ENCODE results near the gene RTN3.
A peak's percentile ranks its signal among the peaks of the same experiment; 100 is the strongest.
"Not testable (repeated sequence)": the region's sequence is repeated elsewhere in the genome, so short reads cannot be mapped to it uniquely, and the experiment has no call there.

RTN3 gene

DNA sequence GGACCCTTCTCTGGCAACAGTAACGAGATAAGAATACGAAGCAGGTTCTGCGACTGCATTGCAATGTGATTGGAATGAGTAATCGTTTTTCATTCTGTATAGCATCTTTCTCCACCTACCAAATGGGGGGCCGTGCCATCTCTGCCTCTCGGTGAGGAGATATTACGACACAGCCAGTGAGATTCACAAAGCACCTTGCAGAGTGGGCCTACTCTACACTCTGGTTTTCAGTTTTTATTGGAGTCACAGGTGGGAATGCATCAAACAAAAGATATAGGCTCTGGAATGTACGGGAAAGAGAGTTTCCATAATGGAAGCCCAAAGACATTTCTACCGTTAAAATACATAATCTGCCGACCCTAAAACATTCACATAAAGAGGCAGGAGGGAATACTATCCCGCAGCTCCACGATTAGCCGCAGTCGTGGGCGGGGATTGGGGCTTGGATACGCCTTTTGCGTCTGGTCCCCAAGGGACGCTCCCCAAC lies 423 bp upstream of the RTN3 start:
- POLR2A ChIA-PET, result interaction anchor here (1.3 kb wide), 1 partner anchor 10 kb away, joined by 5 read pairs; the partner anchor contains the start of gene ATL3
- TF ChIP-seq, protein P1, sequence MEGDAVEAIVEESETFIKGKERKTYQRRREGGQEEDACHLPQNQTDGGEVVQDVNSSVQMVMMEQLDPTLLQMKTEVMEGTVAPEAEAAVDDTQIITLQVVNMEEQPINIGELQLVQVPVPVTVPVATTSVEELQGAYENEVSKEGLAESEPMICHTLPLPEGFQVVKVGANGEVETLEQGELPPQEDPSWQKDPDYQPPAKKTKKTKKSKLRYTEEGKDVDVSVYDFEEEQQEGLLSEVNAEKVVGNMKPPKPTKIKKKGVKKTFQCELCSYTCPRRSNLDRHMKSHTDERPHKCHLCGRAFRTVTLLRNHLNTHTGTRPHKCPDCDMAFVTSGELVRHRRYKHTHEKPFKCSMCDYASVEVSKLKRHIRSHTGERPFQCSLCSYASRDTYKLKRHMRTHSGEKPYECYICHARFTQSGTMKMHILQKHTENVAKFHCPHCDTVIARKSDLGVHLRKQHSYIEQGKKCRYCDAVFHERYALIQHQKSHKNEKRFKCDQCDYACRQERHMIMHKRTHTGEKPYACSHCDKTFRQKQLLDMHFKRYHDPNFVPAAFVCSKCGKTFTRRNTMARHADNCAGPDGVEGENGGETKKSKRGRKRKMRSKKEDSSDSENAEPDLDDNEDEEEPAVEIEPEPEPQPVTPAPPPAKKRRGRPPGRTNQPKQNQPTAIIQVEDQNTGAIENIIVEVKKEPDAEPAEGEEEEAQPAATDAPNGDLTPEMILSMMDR (IDR thresholded peaks at IDR 0.05; ENCODE audit: control extremely low read depth, extremely low read depth, low read depth, missing control alignments), result no peak
- no peak for DNase-seq (ENCODE audit: extremely low spot score)
- CTCF ChIA-PET, result interaction anchor here (0.8 to 3.5 kb wide), 12 partner anchors 8 to 775 kb away, joined by 3 to 17 read pairs (median 5); partner anchors contain the start of gene ATL3

DNA sequence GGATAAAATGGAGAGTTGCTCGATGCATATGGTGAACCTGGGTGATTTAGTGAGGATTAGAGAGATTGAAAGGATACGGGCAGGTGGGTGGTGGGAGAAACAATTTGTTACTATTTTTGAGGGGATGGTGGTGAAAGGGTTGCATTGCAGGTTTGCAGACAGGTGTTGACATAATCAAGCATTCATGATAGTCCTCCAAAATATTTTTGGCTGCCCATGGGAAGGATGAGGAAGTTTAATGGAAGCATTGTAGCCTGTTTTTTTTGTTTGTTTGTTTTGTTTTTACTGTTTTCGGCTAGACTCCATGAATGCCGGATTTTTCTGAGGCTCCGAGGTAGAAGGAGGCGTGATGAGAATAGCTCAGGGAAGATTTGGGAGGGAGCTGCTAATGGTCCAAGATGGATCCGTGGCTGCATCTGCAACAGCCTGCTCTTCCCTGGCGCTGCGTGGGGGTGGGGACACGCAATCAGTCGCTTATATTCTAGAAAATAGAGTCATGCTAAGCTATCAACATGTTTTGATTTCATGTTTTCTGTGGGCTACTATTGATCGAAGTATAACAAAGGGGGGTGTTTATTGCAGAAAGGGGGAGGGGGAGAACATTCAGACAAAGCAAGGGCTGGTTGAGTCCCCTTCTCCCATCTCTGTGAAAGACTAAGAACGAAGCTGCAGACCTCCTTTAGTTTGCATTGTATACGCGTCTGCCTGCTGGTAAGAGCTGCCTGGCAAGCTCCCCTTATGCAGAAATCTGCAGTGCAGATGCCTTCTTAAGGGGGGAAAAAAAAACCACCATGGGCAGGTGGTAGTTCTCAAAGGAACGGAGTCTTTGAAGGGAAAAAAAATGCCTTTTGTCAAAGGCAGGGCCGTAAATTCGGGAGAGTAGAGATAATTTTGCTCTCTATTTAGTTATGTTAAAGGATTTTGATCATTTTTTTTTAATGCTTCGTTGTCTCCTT lies 1.0 kb downstream of the RTN3 start:
- DNase-seq (ENCODE audit: extremely low spot score), result peak; percentile 42
- TF ChIP-seq, protein P1 (IDR thresholded peaks at IDR 0.05; ENCODE audit: control extremely low read depth, extremely low read depth, low read depth, missing control alignments), result no peak
- ChIA-PET CTCF (interaction anchor here (0.7 to 3.5 kb wide), 16 partner anchors 9 to 203 kb away, joined by 3 to 17 read pairs (median 4); partner anchors contain the start of gene ATL3), POLR2A (interaction anchor here (0.6 to 1.3 kb wide), 2 partner anchors 12 to 187 kb away, joined by 4 to 5 read pairs; partner anchors contain the start of gene ATL3)

DNA sequence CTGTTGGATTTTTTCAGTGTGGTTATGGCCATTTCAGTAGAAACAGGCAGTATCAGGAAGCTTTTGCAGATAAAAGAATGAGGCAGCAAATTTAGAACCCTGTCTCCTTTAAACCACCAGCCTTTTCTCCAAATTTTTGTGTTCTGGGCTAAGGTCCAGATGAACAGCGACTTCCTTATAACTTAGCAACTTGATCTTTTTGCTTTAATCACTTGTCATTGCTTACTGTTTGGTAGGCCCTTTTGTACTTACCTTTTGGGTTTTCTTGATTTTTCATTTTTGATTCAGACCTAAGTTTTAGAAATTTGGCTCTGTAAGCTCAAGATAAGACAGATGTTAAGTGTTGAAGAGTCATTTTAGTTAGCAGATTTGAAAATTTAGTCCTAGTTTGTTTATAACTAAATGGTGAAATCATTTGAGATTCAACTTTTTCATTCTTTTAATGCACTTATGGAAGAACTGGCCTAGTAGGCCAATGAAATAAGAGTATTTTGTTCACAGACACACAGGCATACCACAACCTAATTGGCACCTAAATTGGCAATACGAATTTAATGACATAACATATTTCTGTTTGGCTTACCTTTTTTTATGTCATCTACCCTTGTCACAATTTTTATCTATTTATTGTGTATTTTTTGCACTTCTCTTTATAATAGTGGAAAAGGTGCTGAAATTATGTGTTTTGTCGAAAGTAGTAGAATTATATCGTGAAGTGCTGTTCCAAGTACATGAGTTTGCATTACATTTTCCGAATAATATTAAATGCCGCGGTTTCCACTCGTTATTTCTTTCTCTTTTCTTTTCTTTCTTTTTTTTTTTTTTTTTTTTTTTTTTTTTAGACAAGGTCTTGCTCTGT lies 2.1 kb downstream of the RTN3 start:
- no peak for DNase-seq (ENCODE audit: extremely low spot score)
- CTCF ChIA-PET, result interaction anchor here (0.9 to 3.5 kb wide), 8 partner anchors 10 to 204 kb away, joined by 3 to 17 read pairs (median 4); partner anchors contain the start of gene ATL3
- TF ChIP-seq, protein P1 (IDR thresholded peaks at IDR 0.05; ENCODE audit: control extremely low read depth, extremely low read depth, low read depth, missing control alignments), result no peak
- POLR2A ChIA-PET, result no interaction called here

DNA sequence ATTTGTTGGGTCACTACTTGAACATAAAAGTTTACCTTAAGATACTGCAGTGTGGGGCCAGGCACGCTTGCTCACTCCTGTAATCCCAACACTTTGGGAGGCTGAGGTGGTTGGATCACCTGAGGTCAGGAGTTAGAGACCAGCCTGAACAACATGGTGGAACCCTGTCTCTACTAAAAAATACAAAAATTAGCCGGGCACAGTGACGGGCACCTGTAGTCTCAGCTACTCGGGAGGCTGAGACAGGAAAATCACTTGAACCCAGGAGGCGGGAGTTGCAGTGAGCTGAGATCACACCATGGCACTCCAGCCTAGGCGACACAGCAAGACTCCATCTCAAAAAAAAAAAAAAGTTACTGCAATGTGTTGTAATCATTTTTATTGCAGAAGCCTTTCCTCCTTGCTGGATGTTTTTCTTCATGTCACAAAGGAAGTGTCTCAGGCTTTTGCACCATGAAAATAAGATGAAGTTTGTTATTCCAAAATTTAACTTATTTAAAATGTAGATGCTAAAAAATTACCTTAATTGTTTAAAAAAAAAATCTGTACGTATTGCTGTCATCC lies 3.9 kb downstream of the RTN3 start:
- DNase-seq (ENCODE audit: extremely low spot score); POLR2A ChIA-PET: not testable (repeated sequence)
- CTCF ChIA-PET, result interaction anchor here (1.1 to 1.4 kb wide), 4 partner anchors 10 to 30 kb away, joined by 3 to 4 read pairs (median 4); partner anchors contain the start of gene ATL3

DNA sequence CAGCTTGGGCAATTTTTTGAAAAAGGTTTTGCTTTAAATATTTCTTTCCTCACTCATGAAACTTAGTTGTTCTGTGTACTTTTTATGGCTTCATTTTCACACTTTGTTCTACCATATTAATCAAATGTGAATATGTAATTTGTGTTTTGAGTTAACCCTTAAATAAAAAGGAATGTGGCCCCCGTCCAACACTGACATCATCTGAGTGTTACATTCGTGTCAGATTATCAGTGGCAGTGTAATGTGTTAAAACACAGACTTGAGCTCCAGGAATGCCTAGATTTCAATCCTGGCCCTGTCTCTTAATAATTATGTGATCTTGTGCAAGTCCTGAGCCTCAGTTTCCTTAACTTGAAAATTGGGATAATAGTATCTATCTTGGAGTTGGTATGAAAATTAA lies 5.6 kb downstream of the RTN3 start:
- POLR2A ChIA-PET, result interaction anchor here (0.6 kb wide), 1 partner anchor 987 kb away, joined by 4 read pairs; no protein-coding TSS in a partner anchor
- CTCF ChIA-PET, result interaction anchor here (0.9 to 1.0 kb wide), 2 partner anchors 13 to 208 kb away, joined by 3 read pairs; no protein-coding TSS in a partner anchor
- no peak for DNase-seq (ENCODE audit: extremely low spot score)

DNA sequence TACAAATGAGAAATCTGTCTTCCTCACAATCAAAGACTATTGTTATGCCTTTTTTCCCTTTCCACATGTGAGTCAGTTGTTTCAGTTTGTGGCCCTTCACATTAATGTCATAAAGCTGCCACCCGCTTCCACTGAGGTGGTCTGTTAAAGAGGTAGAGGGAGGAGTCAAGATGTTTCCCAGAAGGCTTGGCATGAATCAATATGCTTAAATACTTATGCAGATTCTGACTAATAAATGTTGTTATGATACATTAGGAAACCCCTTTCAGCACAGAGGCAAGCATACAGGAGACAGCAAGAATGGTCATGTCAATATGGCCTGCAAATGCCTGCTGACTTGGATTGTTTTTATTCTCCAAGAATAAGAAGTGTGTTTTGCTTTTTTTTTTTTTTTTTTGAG lies 6.5 kb downstream of the RTN3 start:
- TF ChIP-seq, protein P1 (IDR thresholded peaks at IDR 0.05; ENCODE audit: control extremely low read depth, extremely low read depth, low read depth, missing control alignments), result no peak
- ChIA-PET CTCF (interaction anchor here (1.0 kb wide), 1 partner anchor 208 kb away, joined by 3 read pairs; no protein-coding TSS in a partner anchor), POLR2A (no interaction called here)
- DNase-seq (ENCODE audit: extremely low spot score), result no peak

More for the DNA sequence above, 5.6 kb downstream of the RTN3 start:
- TF ChIP-seq, protein P1 (IDR thresholded peaks at IDR 0.05; ENCODE audit: control extremely low read depth, extremely low read depth, low read depth, missing control alignments), result no peak

All from GM10248 (cell line).